Kidney epithelial cell (primary cell): Measurements from ENCODE around the gene GZMM. TPM values are rescaled to one million over a fixed set of nuclear protein-coding genes. Genes with fewer than 3 reads are reported as not detected.

ENCODE experiments used
- DNase-seq: peaks from one replicate; pipeline ENCODE4 v3.0.0-alpha.2; 2010; ENCODE audit warnings: low read depth
- H3K27me3 ChIP-seq: 2 replicates; pipeline ENCODE4 v1.6.0; 2011; ENCODE audit warnings: low read length; ENCODE audit not compliant: control insufficient read depth, insufficient read depth
- H3K36me3 ChIP-seq: 2 replicates; pipeline ENCODE4 v1.5.1; 2011; ENCODE audit warnings: low read length; ENCODE audit not compliant: control insufficient read depth, insufficient read depth
- H3K4me3 ChIP-seq: 2 replicates; pipeline ENCODE4 v1.5.1; 2011; ENCODE audit warnings: low read depth, mild to moderate bottlenecking, control low read depth, low read length
- CTCF ChIP-seq: IDR thresholded peaks from 2 replicates; pipeline ENCODE4 v1.5.1; 2011; ENCODE audit warnings: mild to moderate bottlenecking, moderate library complexity, low read length, control low read depth, inconsistent platforms; ENCODE audit not compliant: insufficient read depth, poor library complexity, severe bottlenecking
- total RNA-seq: library from RNA; depleted of rRNA; stranded (reverse); fragments of >200 nt; gene quantifications from 2 replicates; pipeline ENCODE4 v1.2.3, GENCODE V29; 2015

Gene GZMM
- total RNA-seq, 1 donor from 2014 or later = not detected

- Histone ChIP-seq H3K27me3 (peaks cover 38% of the 10 kb centered on the region), H3K36me3 (no peaks in the 10 kb centered on the region), H3K4me3 (no peak overlapping the region)
- DNase-seq = no peak
- TF ChIP-seq CTCF = no peak
Measured at GRCh38 chr19:496986-497385, 46.9 kb upstream of the GZMM start.

- TF ChIP-seq CTCF = no peak
- Histone ChIP-seq H3K36me3 (no peaks in the 10 kb centered on the region), H3K4me3 (no peak overlapping the region), H3K27me3 (peaks cover 38% of the 10 kb centered on the region)
- no peak for DNase-seq
Measured at GRCh38 chr19:497491-497868, 46.4 kb upstream of the GZMM start.

GRCh38 chr19:497869-498510 is 45.9 kb upstream of the GZMM start:
- Histone ChIP-seq H3K4me3 (no peak overlapping the region), H3K36me3 (no peaks in the 10 kb centered on the region), H3K27me3 (peaks cover 38% of the 10 kb centered on the region)
- no peak for TF ChIP-seq CTCF
- DNase-seq = no peak

GRCh38 chr19:498511-498891 is 45.4 kb upstream of the GZMM start:
- DNase-seq = no peak
- Histone ChIP-seq H3K4me3 (no peak overlapping the region), H3K36me3 (no peaks in the 10 kb centered on the region), H3K27me3 (peaks cover 38% of the 10 kb centered on the region)
- no peak for TF ChIP-seq CTCF

- Histone ChIP-seq H3K4me3 (no peak overlapping the region), H3K36me3 (no peaks in the 10 kb centered on the region), H3K27me3 (peaks cover 38% of the 10 kb centered on the region)
- no peak for DNase-seq
- no peak for TF ChIP-seq CTCF
Measured at GRCh38 chr19:498977-499623, 44.8 kb upstream of the GZMM start.

GRCh38 chr19:501646-502045 is 42.2 kb upstream of the GZMM start:
- DNase-seq = no peak
- TF ChIP-seq CTCF = no peak
- no peaks in the 10 kb centered on the region for H3K36me3 ChIP-seq
- H3K4me3 ChIP-seq = no peak overlapping the region
- peaks cover 27% of the 10 kb centered on the region for H3K27me3 ChIP-seq
